NCI-H128 (cell line): Measurements from ENCODE around the gene SPEM1.
A peak's percentile ranks its signal among the peaks of the same experiment; 100 is the strongest.

Source experiments
- DNase-seq: peaks from one replicate; lab custom pipeline; 2025; ENCODE audit not compliant: unreplicated experiment; lab: John Stamatoyannopoulos, UW

Gene SPEM1

GRCh38 chr17:7418472-7419152, 1.5 kb upstream of the SPEM1 start:
- no peak for DNase-seq

- DNase-seq = no peak
These were observed 1.1 kb downstream of the SPEM1 start for GRCh38 chr17:7421186-7421585.

- DNase-seq = no peak
These were observed 3.6 kb downstream of the SPEM1 start for GRCh38 chr17:7423679-7424078.

- DNase-seq = no peak
These were observed 5.2 kb downstream of the SPEM1 start, which contains the start of gene SPEM2 for GRCh38 chr17:7425316-7425715. Gene SPEM2, plus strand, starts transcription at chr17:7425616. Its CDS starts 73 bp downstream, at chr17:7425689.

GRCh38 chr17:7425756-7426155, 5.6 kb downstream of the SPEM1 start:
- DNase-seq = no peak

GRCh38 chr17:7426203-7426863, 6.2 kb downstream of the SPEM1 start:
- no peak for DNase-seq

GRCh38 chr17:7426896-7427489, 6.9 kb downstream of the SPEM1 start:
- no peak for DNase-seq

- no peak for DNase-seq
These were observed 7.4 kb downstream of the SPEM1 start for GRCh38 chr17:7427549-7427948.

- no peak for DNase-seq
These were observed 8.4 kb downstream of the SPEM1 start, which contains the start of gene SPEM3 for GRCh38 chr17:7428557-7428956. Gene SPEM3, plus strand, starts transcription at chr17:7428857. Its CDS starts 46 bp downstream, at chr17:7428903.

GRCh38 chr17:7429722-7430121, 9.6 kb downstream of the SPEM1 start:
- no peak for DNase-seq

GRCh38 chr17:7431231-7431630, 11.1 kb downstream of the SPEM1 start:
- no peak for DNase-seq

- DNase-seq = no peak
These were observed 12.2 kb downstream of the SPEM1 start for GRCh38 chr17:7432296-7432695.

- DNase-seq = no peak
These were observed 15.8 kb downstream of the SPEM1 start for GRCh38 chr17:7435676-7436555.

GRCh38 chr17:7436556-7437368, 16.6 kb downstream of the SPEM1 start:
- DNase-seq = peak; percentile 47

GRCh38 chr17:7437369-7437863, 17.3 kb downstream of the SPEM1 start:
- no peak for DNase-seq

GRCh38 chr17:7437950-7438614, 18.0 kb downstream of the SPEM1 start:
- DNase-seq = no peak

- DNase-seq = no peak
These were observed 18.7 kb downstream of the SPEM1 start for GRCh38 chr17:7438656-7439460.

- no peak for DNase-seq
These were observed 19.5 kb downstream of the SPEM1 start, which contains the start of gene FGF11 for GRCh38 chr17:7439462-7440112. Gene FGF11, plus strand, starts transcription at chr17:7439512. Its CDS starts 109 bp downstream, at chr17:7439621.
